ENCODE measurements around the gene ABCB11. TPM values are rescaled to one million over a fixed set of nuclear protein-coding genes. Genes with fewer than 3 reads are reported as not detected.

ABCB11 gene
- total RNA-seq, 4 donors from 2014 or later = 0.06 TPM; not detected in 3

DNA sequence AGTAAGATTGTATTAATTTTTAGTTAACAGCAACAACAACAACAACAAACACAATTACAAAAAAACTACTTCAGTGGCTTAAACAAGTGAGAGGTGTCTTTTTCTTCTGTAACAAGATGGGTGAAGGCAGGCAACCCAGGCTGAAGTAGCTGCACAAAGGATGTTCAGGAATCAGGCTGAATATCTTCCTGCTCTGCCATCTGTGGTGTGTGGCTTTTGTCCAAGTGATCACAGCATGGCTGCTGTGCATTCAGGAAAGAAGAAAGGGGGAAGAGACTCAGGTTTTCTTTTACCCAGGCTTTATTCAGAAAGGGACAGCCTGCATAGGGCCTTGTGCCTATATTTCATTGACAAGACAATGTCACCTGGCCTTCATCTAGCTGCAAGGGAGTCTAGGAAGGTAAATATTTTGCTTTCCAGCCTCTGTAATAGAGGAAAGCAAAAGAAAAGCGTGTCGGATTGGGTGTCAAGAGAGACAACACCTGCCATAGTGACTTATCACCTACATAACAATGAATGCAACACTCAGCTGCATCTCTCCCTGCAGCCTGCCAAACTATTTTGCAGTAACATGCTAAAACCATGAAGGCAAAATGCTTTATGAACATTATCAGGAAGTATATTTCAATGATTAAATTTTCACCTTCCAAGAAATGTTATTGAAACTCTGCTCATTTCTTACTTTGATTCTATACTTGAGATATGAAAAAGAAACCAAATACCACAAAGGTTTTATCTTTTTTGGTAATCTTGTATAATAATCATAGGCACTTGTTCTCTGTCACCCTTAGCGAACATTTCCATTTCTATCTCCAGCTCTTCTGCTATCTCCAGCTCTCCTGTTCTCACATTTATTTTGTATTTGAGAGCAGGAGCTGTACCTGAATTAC lies 115.4 kb downstream of the ABCB11 start:
- TF ChIP-seq, protein P1, sequence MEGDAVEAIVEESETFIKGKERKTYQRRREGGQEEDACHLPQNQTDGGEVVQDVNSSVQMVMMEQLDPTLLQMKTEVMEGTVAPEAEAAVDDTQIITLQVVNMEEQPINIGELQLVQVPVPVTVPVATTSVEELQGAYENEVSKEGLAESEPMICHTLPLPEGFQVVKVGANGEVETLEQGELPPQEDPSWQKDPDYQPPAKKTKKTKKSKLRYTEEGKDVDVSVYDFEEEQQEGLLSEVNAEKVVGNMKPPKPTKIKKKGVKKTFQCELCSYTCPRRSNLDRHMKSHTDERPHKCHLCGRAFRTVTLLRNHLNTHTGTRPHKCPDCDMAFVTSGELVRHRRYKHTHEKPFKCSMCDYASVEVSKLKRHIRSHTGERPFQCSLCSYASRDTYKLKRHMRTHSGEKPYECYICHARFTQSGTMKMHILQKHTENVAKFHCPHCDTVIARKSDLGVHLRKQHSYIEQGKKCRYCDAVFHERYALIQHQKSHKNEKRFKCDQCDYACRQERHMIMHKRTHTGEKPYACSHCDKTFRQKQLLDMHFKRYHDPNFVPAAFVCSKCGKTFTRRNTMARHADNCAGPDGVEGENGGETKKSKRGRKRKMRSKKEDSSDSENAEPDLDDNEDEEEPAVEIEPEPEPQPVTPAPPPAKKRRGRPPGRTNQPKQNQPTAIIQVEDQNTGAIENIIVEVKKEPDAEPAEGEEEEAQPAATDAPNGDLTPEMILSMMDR (IDR thresholded peaks at IDR 0.05) = no peak
- TF ChIP-seq POLR2AphosphoS5 (IDR thresholded peaks at IDR 0.05) (no peak), POLR2A (IDR thresholded peaks at IDR 0.05; ENCODE audit: low read depth) (no peak), EP300 (IDR thresholded peaks at IDR 0.05) (no peak)
- intact Hi-C loops (cut with DNase I) = no loop called here
- Histone ChIP-seq H3K36me3 (no peaks in the 10 kb centered on the region), H3K27ac (replicated peaks in 1 of 4) (no peak overlapping the region), H3K4me3 (no peak overlapping the region), H3K9me3 (no peaks in the 10 kb centered on the region), H3K4me1 (peaks cover 0 to 16% (median 6%) of the 10 kb centered on the region in 4 donors), H3K27me3 (peaks cover 0 to 5% (median 0%) of the 10 kb centered on the region in 4 donors)
- DNase-seq (ENCODE audit: extremely low spot score) = no peak
- 93% methylated on average over 3 of the region's 3 CpGs for WGBS

- WGBS = 93% methylated on average over 4 of the region's 4 CpGs
Observed at GRCh38 chr2:168913495-168913894, 117.6 kb downstream of the ABCB11 start.

GRCh38 chr2:168912901-168913369 lies 118.2 kb downstream of the ABCB11 start:
- Histone ChIP-seq H3K9me3 (no peaks in the 10 kb centered on the region), H3K4me3 (peak overlapping the region; percentile 24 to 41 (median 28)), H3K36me3 (no peaks in the 10 kb centered on the region), H3K27ac (replicated peaks in 1 of 4) (no peak overlapping the region), H3K27me3 (peaks cover 0 to 5% (median 0%) of the 10 kb centered on the region in 4 donors), H3K4me1 (peaks cover 0 to 16% (median 6%) of the 10 kb centered on the region in 4 donors)
- TF ChIP-seq POLR2AphosphoS5 (IDR thresholded peaks at IDR 0.05) (no peak), POLR2A (IDR thresholded peaks at IDR 0.05; ENCODE audit: low read depth) (no peak), EP300 (IDR thresholded peaks at IDR 0.05) (no peak)
- TF ChIP-seq, protein P1 (IDR thresholded peaks at IDR 0.05) = no peak
- WGBS = 39% methylated on average over 21 of the region's 21 CpGs
- intact Hi-C loops (cut with DNase I) = no loop called here
- no peak for DNase-seq (ENCODE audit: extremely low spot score)

More at GRCh38 chr2:168913495-168913894, 117.6 kb downstream of the ABCB11 start:
- peaks cover 0 to 16% (median 6%) of the 10 kb centered on the region in 4 donors for H3K4me1 ChIP-seq
- H3K9me3 ChIP-seq = no peaks in the 10 kb centered on the region
- intact Hi-C loops (cut with DNase I) = no loop called here
- DNase-seq (ENCODE audit: extremely low spot score) = no peak
- no peaks in the 10 kb centered on the region for H3K36me3 ChIP-seq
- TF ChIP-seq EP300 (IDR thresholded peaks at IDR 0.05) = no peak
- TF ChIP-seq, protein P1 (IDR thresholded peaks at IDR 0.05) = no peak
- TF ChIP-seq POLR2AphosphoS5 (IDR thresholded peaks at IDR 0.05) = no peak
- no peak for TF ChIP-seq POLR2A (IDR thresholded peaks at IDR 0.05; ENCODE audit: low read depth)
- no peak overlapping the region for H3K27ac ChIP-seq (replicated peaks in 1 of 4)
- no peak overlapping the region for H3K4me3 ChIP-seq
- peaks cover 0 to 5% (median 0%) of the 10 kb centered on the region in 4 donors for H3K27me3 ChIP-seq

DNA sequence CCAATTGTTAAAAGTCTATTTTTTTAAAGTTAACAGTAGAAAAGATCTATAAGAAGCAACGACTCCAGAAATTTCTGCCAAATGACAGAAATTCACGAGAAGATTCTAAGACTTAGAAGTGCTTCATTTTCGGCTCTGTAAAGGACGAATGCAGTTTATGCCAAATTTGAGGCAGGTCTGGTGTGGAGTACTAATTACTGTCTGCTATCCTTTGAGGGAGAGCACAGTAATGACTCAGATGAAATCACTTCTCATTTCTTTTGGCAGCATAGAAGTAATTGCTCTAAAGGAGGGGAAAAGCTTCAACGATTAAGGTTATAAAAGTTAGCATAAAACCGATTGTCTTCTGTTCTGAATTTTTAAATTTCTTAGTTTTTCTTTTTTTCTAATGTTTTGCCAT lies 118.7 kb downstream of the ABCB11 start:
- Histone ChIP-seq H3K4me3 (peak overlapping the region; percentile 24 to 41 (median 28)), H3K27ac (replicated peaks in 1 of 4) (no peak overlapping the region), H3K27me3 (peaks cover 0 to 5% (median 0%) of the 10 kb centered on the region in 4 donors), H3K9me3 (no peaks in the 10 kb centered on the region), H3K4me1 (peaks cover 0 to 16% (median 6%) of the 10 kb centered on the region in 4 donors), H3K36me3 (no peaks in the 10 kb centered on the region)
- DNase-seq (ENCODE audit: extremely low spot score) = no peak
- 54% methylated on average over 6 of the region's 6 CpGs for WGBS
- TF ChIP-seq POLR2AphosphoS5 (IDR thresholded peaks at IDR 0.05) (no peak), EP300 (IDR thresholded peaks at IDR 0.05) (no peak), POLR2A (IDR thresholded peaks at IDR 0.05; ENCODE audit: low read depth) (no peak)
- TF ChIP-seq, protein P1 (IDR thresholded peaks at IDR 0.05) = no peak
- intact Hi-C loops (cut with DNase I) = no loop called here
